Activated effector memory CD4-positive, alpha-beta T cell treated with anti-CD3 and anti-CD28 coated beads, Interleukin-2, amount 50 U/mL, for 16 hours (primary cell): ENCODE results near the gene USP47.

ENCODE experiments used
- DNase-seq: peaks from one replicate; pipeline ENCODE4 v3.0.0-alpha.2; 2020

Gene USP47

DNA sequence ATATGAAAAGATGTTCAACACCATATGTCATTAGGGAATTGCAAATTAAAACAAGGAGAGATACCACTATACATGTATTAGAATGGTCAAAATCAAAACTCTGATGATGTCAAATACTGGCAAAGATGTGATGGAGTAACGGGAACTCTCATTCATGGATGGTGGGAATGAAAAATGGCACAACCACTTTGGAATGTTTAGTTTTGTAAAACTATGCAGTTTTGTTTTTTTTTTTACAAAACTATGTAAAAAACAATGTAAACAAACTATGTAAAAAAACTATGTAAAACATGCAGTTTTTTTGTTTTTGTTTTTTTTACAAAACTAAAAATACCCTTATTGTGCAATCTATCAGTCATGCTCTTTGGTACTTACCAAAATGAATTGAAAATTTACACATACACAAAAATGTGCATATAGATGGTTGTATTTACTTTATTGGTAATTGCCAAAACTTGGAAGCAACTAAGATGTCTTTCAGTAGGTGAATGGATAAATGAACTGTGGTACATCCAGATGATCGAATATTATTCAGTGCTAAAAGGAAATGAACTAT, 5.0 kb upstream of the USP47 start:
- no peak for DNase-seq

DNA sequence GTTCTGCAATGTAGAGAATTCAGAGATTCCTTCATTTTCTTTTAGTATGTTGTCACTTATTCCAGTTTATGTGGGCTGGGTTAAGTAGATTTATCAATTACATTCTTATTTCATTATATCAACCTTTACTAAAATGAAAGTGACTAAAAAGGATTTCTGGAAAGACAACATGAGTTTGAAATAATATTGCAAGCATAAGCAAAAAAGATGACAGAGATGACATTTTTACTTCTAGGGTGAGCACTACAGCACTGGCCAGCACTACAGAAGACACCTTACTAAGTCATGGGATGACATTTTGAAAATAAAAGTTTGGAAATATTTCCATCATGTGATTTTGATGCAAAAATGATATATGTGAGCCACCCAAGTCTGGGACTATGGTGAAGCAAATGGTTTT, 2.1 kb upstream of the USP47 start:
- no peak for DNase-seq

DNA sequence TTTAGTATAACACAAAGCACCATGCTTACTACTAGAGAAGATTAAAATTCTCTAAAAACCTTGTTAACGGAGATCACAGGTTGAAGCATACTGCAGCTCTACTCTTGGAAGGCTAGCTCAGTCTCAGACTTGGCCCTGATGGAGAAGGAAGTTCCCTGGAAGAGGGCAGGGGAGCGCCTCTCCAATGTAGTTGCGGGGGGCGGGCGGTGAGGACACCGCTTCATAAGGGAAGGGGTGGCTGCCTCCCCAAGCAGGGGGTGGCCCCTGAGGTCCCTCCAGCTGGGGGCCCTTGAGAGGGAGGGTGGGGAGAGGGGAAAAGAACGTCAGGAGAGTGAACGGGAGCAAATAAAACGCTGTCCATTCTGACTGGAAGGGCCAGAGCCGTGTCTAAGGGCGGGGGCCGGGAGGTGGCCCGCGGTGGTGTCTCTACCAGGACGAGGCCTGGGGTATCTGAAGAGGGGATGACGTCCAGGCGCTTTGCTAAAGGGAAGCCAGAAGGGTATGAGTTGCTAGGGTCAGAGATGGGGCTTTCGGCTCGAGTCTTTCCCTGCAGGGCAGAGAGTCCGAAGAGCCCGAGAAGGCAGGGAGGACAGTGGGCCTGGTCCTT, 553 bp upstream of the USP47 start:
- DNase-seq: no peak

- peak; percentile 83 for DNase-seq
Measured at GRCh38 chr11:11842421-11843008, 743 bp downstream of the USP47 start.

- no peak for DNase-seq
Measured at GRCh38 chr11:11843211-11843621, 1.4 kb downstream of the USP47 start.

GRCh38 chr11:11843642-11844041, 1.9 kb downstream of the USP47 start:
- DNase-seq: no peak

GRCh38 chr11:11844272-11844671, 2.5 kb downstream of the USP47 start:
- no peak for DNase-seq

- no peak for DNase-seq
Measured at GRCh38 chr11:11845071-11845470, 3.3 kb downstream of the USP47 start.

GRCh38 chr11:11845551-11845950, 3.8 kb downstream of the USP47 start:
- DNase-seq: no peak

DNA sequence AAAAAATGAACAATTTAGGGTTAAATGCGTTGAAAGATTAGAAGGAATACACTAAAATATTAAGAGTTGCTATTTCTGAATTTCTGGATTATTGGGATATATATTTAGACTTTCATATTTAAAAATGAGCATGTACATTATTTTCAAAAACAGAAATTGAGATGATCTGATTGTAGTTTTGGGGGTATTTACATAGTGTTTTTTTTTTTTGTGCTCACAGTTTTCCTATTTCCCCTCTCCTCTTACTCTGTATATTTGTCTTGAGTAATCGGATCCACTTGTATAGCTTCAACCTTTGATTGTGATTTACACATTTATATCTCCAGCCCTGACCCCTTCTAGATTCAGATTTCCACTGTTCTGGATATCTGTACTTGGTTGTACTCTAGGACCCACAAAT, 5.3 kb downstream of the USP47 start:
- no peak for DNase-seq

GRCh38 chr11:11848891-11849746, 7.3 kb downstream of the USP47 start:
- peak; percentile 82 for DNase-seq

DNA sequence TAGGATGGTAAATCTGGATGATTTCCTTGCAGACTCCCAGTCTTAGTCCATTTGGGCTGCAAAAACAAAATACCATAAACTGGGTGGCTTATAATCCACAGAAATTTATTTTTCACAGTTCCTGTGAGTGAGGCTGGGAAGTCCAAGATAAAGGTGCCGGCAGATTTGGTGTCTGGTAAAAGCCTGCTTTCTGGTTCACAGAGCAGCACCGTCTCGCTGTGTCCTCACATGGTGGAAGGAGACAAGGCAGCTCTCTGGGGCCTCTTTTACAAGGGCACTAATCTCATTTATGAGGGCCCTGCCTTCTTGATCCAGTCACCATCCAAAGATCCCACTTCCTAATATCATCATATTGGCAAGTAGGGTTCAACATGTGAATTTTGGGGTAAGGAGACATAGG, 8.9 kb downstream of the USP47 start:
- DNase-seq: no peak

- DNase-seq: no peak
Measured at GRCh38 chr11:11856638-11857037, 14.9 kb downstream of the USP47 start.

DNA sequence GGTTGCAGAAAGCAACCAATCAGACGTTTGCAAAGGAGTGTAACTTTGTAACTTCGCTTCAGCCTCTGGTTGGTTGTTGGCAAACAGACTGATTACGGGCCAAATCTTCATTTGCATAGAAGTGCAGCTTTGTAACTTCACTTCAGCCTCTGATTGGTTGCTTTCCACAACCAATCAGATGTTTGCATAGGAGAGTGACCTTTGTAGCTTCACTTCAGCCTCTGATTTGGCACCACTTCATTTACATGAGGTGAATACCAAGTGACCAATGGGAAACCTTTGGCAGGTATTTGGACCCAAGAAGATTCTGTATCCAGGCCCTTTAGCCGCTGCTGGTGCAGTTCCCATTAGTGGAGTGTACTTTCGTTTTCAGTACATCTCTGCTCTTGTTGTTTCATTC, 16.0 kb downstream of the USP47 start:
- DNase-seq: no peak

GRCh38 chr11:11858676-11859075, 16.9 kb downstream of the USP47 start:
- DNase-seq: no peak

DNA sequence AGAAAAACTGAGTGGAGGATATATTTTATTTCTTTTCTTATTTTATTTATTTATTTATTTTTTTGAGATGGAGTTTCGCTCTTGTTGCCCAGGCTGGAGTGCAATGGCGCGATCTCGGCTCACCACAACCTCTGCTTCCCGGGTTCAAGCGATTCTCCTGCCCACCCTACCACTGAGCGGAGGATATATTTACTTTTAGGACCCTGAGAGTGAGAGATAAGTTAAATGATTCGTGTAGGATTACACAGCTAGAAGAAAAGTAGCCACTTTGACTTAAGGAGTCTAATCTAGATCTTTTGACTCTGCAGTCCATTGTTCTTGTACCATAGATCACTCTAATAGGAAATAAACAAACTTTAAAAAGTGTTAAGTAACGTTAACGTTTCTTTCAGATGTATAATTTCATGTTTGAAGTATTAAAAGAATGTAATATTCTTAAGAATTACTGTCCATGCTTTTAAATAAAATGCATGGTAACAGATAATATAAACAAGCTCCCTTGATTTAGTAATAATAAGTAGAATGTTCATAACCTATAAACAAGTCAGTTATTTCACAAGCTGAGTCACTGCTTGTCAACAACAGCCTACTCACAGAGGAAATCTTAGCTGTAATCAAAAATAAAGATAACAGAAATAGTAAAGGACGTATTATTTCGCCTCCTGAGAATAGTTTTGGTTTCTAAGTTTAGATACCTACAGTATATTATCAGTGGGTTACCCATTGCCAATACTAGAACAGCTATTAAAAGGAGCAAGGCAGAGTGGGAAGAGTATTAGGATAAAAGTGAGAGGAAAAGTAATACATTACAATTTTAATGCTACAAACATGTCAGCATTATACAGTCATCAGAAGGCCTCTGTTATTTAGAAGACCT, 18.6 kb downstream of the USP47 start:
- no peak for DNase-seq

DNA sequence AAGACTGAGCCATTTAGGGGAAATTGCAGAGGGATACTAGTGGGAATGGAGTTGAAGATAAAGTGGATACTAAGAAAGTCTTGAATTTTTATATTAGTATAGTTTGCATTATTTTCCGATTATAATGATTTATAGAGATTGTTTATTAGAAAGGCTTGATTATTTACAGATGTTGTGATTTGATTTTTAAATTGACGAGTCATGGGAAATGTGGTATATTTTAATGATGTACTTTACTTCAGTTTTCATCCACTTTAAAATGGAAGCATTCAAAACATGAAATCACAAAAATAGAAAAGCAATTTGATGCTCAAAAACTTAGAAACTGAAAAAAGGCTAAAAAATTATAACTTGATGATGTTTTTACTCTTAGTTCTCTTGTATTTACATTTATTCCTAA, 21.2 kb downstream of the USP47 start:
- no peak for DNase-seq

DNA sequence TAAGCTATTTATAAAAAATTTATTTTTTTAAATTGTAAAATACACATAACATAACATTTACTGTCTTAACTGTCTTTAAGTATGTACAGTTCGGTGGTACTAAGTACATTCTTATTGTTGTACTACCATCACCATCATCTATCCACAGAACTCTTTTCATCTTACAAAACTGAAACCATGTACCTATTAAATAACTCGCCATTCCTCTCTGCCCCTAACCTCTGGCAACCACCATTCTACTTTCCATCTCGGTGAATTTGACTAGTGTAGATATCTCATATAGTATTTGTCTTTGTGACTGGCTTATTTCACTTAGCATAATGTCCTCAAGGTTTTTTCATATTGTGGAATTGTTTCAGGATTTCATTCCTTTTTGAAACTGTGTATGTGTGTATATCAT, 22.6 kb downstream of the USP47 start:
- DNase-seq: no peak

GRCh38 chr11:11864803-11865202, 23.0 kb downstream of the USP47 start:
- no peak for DNase-seq

- no peak for DNase-seq
Measured at GRCh38 chr11:11865449-11865848, 23.7 kb downstream of the USP47 start.

DNA sequence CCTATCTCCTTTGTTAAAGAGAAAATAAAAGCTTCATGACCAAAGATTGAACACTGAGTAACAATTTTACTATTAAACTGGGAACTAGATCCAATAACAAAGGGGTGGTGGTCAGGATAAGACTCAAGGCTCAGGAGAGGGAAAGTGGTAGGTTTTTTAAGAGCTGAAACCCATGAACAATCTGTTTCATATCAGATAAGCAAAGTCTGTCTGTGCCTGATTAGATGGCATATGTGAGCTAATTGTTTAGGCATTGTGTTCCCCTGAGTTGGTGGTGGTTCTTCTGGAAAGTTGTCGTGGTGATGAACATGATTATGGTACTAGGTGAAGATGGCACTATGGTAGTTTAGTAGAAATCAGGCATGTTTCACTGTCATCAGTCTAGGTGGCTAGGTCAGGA, 24.4 kb downstream of the USP47 start:
- DNase-seq: no peak

GRCh38 chr11:11867720-11868119, 25.9 kb downstream of the USP47 start:
- no peak for DNase-seq

DNA sequence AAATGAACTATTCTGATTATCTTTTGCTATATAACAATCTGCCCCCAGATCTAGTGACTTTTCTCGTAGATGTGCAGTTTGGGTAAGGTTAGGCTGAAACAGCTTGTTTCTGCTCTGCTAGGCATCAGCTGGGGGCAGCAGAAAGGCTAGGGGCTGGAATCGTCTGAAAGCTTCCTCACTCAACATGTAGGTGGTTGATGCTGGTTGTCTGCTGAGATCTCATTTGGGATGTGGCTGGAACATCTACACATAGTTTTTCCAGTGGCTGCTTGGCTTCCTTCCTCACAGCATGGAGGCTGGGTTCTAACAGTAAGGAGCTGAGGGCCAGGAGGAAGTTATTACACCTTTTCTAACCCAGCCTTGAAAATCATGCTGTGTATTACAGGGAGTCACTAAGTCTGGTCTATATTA, 30.2 kb downstream of the USP47 start:
- no peak for DNase-seq
